B cell (primary cell): Measurements from ENCODE around the gene PPP2CA. TPM values are rescaled to one million over a fixed set of nuclear protein-coding genes. Genes with fewer than 3 reads are reported as not detected.

Source experiments
- ATAC-seq: fragments of 200-7000 bp; cut with Tn5 transposase; one replicate; pipeline ENCODE4 v1.10.0; 2021; ENCODE audit warnings: low read depth, mild to moderate bottlenecking, moderate number of reproducible peaks, moderate library complexity
- CTCF ChIA-PET: fragments of 350-600 bp; sonication (Branson Sonifier 250); formaldehyde crosslinking; loops from one replicate; lab custom pipeline; 2021; ENCODE audit warnings: antibody characterized with exemption, inconsistent platforms; lab: Charles Lee
- POLR2A ChIA-PET: fragments of 350-600 bp; sonication (Branson Sonifier 250); formaldehyde crosslinking; loops from one replicate; lab custom pipeline; 2021; ENCODE audit warnings: antibody characterized with exemption; lab: Charles Lee
- DNase-seq: peaks from one replicate; pipeline ENCODE4 v3.0.0; 2013
- H2AFZ ChIP-seq: 2 replicates; pipeline ENCODE4 v1.6.1; 2012; ENCODE audit warnings: mild to moderate bottlenecking, low read depth, low read length; ENCODE audit not compliant: insufficient read depth, poor library complexity, severe bottlenecking
- H3K27ac ChIP-seq, 2 donors: 1 replicate in 1 of 2; 2 replicates in 1 of 2; pipeline ENCODE4 v1.5.1; 2012 to 2013; ENCODE audit warnings: low read length in 2 of 2, mild to moderate bottlenecking in 2 of 2, moderate library complexity in 1 of 2
- H3K27me3 ChIP-seq, 4 experiments: fragments of 200-600 bp in 1 of 4; sonication (generic) in 1 of 4; replicated peaks in 1 of 4; 1 replicate in 2 of 4; 2 replicates in 2 of 4; pipeline versions ENCODE4 v1.6.1 to v1.7.0; 2013 to 2016; ENCODE audit warnings: low read length in 3 of 4, mild to moderate bottlenecking in 2 of 4, mixed read lengths in 1 of 4, moderate library complexity in 1 of 4; ENCODE audit not compliant: insufficient read depth in 4 of 4, control insufficient read depth in 3 of 4; ENCODE audit errors: control extremely low read depth in 1 of 4
- H3K36me3 ChIP-seq, 2 experiments: replicated peaks in 1 of 2; 1 replicate in 1 of 2; 2 replicates in 1 of 2; pipeline versions ENCODE4 v1.6.1 to v1.7.1; 2013; ENCODE audit warnings: low read length in 1 of 2; ENCODE audit not compliant: insufficient read depth in 2 of 2, control insufficient read depth in 1 of 2; ENCODE audit errors: control extremely low read depth in 1 of 2, extremely low read depth in 1 of 2
- H3K4me1 ChIP-seq, 2 donors: fragments of 200-600 bp in 1 of 2; sonication (generic) in 1 of 2; 1 replicate in 1 of 2; 2 replicates in 1 of 2; pipeline versions ENCODE4 v1.5.1 to v1.6.1; 2013 to 2017; ENCODE audit warnings: low read length in 2 of 2; ENCODE audit not compliant: control insufficient read depth in 2 of 2, insufficient read depth in 2 of 2
- H3K4me2 ChIP-seq: replicated peaks from 2 replicates; pipeline ENCODE3; 2012; ENCODE audit warnings: mild to moderate bottlenecking, low read depth, low read length; ENCODE audit not compliant: poor library complexity, severe bottlenecking
- H3K4me3 ChIP-seq, 5 experiments: fragments of 200-600 bp in 1 of 5; sonication (generic) in 1 of 5; 1 replicate in 3 of 5; 2 replicates in 2 of 5; pipeline versions ENCODE4 v1.5.1 to v1.7.0; 2011 to 2016; ENCODE audit warnings: low read length in 4 of 5, mild to moderate bottlenecking in 4 of 5, low read depth in 2 of 5, control low read depth in 1 of 5, moderate library complexity in 1 of 5; ENCODE audit not compliant: insufficient read depth in 1 of 5; ENCODE audit errors: control extremely low read depth in 1 of 5, extremely low read depth in 1 of 5
- H3K79me2 ChIP-seq: fragments of 200-600 bp; sonication (generic); one replicate; pipeline ENCODE4 v1.6.0; 2016; ENCODE audit warnings: low read length; ENCODE audit not compliant: control insufficient read depth, insufficient read depth
- H3K9ac ChIP-seq: fragments of 200-600 bp; sonication (generic); 2 replicates; pipeline ENCODE4 v1.6.1; 2017; ENCODE audit warnings: mild to moderate bottlenecking, low read length, moderate library complexity
- H3K9me3 ChIP-seq, 3 donors: one replicate each; pipeline versions ENCODE4 v1.6.1 to v1.7.1; 2013; ENCODE audit warnings: low read length in 2 of 3; ENCODE audit not compliant: control insufficient read depth in 2 of 3, insufficient read depth in 1 of 3; ENCODE audit errors: control extremely low read depth in 1 of 3
- H4K20me1 ChIP-seq: 2 replicates; pipeline ENCODE4 v1.6.0; 2012; ENCODE audit warnings: mild to moderate bottlenecking, low read length; ENCODE audit not compliant: insufficient read depth, control insufficient read depth, poor library complexity, severe bottlenecking
- H3K27ac Mint-ChIP-seq: one replicate; pipeline ENCODE4 v1.8.0; 2021; ENCODE audit warnings: mixed read lengths
- H3K27me3 Mint-ChIP-seq: one replicate; pipeline ENCODE4 v1.8.0; 2021; ENCODE audit warnings: mixed read lengths
- H3K4me1 Mint-ChIP-seq: one replicate; pipeline ENCODE4 v1.8.0; 2021; ENCODE audit warnings: mixed read lengths
- H3K4me3 Mint-ChIP-seq: one replicate; pipeline ENCODE4 v1.8.0; 2021; ENCODE audit warnings: mixed read lengths
- H3K9me3 Mint-ChIP-seq: one replicate; pipeline ENCODE4 v1.8.0; 2022; ENCODE audit warnings: mixed read lengths; ENCODE audit not compliant: insufficient read depth
- EZH2 ChIP-seq: IDR thresholded peaks from 2 replicates; pipeline ENCODE4 v1.6.1; 2012; ENCODE audit warnings: borderline replicate concordance, low read depth, mild to moderate bottlenecking, moderate library complexity, low read length; ENCODE audit not compliant: insufficient read depth, poor library complexity, severe bottlenecking
- WGBS: methylation state at CpG from one replicate; pipeline ENCODE4 v1.1.5; 2013; ENCODE audit warnings: missing lambda C conversion rate; ENCODE audit not compliant: insufficient coverage; 5-methylcytosine and 5-hydroxymethylcytosine counted together
- intact Hi-C: fragments of 100-400 bp; cut with micrococcal nuclease; formaldehyde crosslinking; loops from one replicate; pipeline ENCODE4 v1.10.0; 2022
- polyA plus RNA-seq: library from polyadenylated mRNA; depleted of rRNA; stranded (reverse); fragments of >200 nt; gene quantifications from 2 replicates; pipeline ENCODE4 v1.2.3, GENCODE V29; 2012
- total RNA-seq, 2 donors: library from RNA; stranded (reverse); fragments of 120-200 nt in 1 of 2; gene quantifications; 1 replicate in 1 of 2; 2 replicates in 1 of 2; pipeline versions ENCODE4 v1.2.3 to v1.2.4, GENCODE V29; 2013 to 2022
- TF ChIP-seq, protein P1 (sequence below): fragments of 200-600 bp; IDR thresholded peaks from one replicate; pipeline ENCODE4 v1.8.0; 2022; ENCODE audit warnings: antibody characterized with exemption, mild to moderate bottlenecking

Gene PPP2CA
- total and polyA plus RNA-seq, 2 donors (not counting 1 experiment from before 2014, with no cell fraction given): 82.3 to 86.2 TPM

DNA sequence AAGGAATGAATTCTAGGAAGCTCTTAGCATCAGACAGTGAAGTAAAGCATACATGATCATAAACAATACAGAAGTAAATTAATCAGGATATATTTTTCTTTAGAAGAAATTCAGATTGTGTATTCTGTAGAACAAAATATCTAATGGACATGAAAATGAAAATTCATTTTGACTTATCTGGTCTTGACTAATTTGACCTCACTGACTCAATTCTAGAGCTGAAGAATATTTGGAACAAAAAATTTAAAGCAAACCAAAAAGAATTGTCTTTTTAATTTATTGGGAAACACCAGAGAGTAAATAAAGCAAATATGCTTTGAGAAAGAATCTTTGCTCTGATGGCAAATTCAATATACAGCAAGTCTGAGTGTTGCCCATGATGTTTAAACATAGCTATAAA is 2.8 kb upstream of the PPP2CA start:
- Mint-ChIP-seq H3K9me3 (no peaks in the 10 kb centered on the region), H3K4me1 (peaks cover 28% of the 10 kb centered on the region), H3K4me3 (no peak overlapping the region), H3K27me3 (no peaks in the 10 kb centered on the region), H3K27ac (no peak overlapping the region)
- no peak overlapping the region for H3K27ac ChIP-seq
- H3K9ac ChIP-seq: no peak overlapping the region
- H3K4me2 ChIP-seq: no peak overlapping the region
- no peak for DNase-seq
- H3K4me3 ChIP-seq: no peak overlapping the region
- TF ChIP-seq EZH2: no peak
- TF ChIP-seq, protein P1, sequence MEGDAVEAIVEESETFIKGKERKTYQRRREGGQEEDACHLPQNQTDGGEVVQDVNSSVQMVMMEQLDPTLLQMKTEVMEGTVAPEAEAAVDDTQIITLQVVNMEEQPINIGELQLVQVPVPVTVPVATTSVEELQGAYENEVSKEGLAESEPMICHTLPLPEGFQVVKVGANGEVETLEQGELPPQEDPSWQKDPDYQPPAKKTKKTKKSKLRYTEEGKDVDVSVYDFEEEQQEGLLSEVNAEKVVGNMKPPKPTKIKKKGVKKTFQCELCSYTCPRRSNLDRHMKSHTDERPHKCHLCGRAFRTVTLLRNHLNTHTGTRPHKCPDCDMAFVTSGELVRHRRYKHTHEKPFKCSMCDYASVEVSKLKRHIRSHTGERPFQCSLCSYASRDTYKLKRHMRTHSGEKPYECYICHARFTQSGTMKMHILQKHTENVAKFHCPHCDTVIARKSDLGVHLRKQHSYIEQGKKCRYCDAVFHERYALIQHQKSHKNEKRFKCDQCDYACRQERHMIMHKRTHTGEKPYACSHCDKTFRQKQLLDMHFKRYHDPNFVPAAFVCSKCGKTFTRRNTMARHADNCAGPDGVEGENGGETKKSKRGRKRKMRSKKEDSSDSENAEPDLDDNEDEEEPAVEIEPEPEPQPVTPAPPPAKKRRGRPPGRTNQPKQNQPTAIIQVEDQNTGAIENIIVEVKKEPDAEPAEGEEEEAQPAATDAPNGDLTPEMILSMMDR: no peak
- H2AFZ ChIP-seq: no peak overlapping the region
- ChIA-PET POLR2A (interaction anchor here (0.7 kb wide), 1 partner anchor 34 kb away, joined by 3 read pairs; no protein-coding TSS in a partner anchor), CTCF (interaction anchor here (0.9 kb wide), 1 partner anchor 188 kb away, joined by 4 read pairs; no protein-coding TSS in a partner anchor)
- H3K27me3 ChIP-seq: no peaks in the 10 kb centered on the region
- peaks cover 27% of the 10 kb centered on the region for H3K79me2 ChIP-seq
- peaks cover 0 to 6% of the 10 kb centered on the region in 2 experiments for H3K36me3 ChIP-seq
- intact Hi-C loops: loop anchor here (5.0 kb wide), 1 partner anchor 529 kb away; the partner anchor contains the start of gene DDX46
- H4K20me1 ChIP-seq: no peaks in the 10 kb centered on the region
- peaks cover 13 to 15% of the 10 kb centered on the region in 2 donors for H3K4me1 ChIP-seq
- no peak for ATAC-seq
- no peaks in the 10 kb centered on the region for H3K9me3 ChIP-seq

DNA sequence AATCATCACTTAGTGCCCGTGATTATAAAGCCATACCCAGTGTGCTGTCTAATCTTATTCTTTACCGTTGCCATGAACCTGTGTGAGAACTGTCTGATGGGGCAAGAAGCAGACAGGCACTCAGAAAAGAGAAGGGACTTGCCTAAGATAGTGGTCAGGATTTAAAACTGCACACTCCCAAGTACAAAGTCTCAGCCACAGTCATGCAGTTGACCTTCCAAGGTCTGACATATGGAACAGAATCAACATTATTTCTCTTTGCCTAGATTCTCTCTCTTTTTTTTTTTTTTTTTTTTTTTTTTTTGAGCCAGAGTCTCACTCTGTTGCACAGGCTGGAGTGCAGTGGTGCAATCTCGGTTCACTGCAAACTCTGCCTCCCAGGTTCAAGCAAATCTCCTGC is 1.9 kb upstream of the PPP2CA start:
- H3K4me1 ChIP-seq: peaks cover 18 to 20% of the 10 kb centered on the region in 2 donors
- Mint-ChIP-seq H3K4me3 (peak overlapping the region; percentile 94), H3K9me3 (no peaks in the 10 kb centered on the region), H3K27ac (peak overlapping the region; percentile 99), H3K4me1 (peaks cover 35% of the 10 kb centered on the region), H3K27me3 (no peaks in the 10 kb centered on the region)
- ATAC-seq (no peak), DNase-seq (no peak)
- no peaks in the 10 kb centered on the region for H4K20me1 ChIP-seq
- H3K4me3 ChIP-seq: no peak overlapping the region
- WGBS: 92% methylated on average over 2 of the region's 3 CpGs
- no peak overlapping the region for H3K27ac ChIP-seq
- intact Hi-C loops: loop anchor here (2.0 to 5.0 kb wide), 3 partner anchors 219 to 530 kb away; partner anchors contain the start of genes DDX46 and SAR1B
- ChIA-PET CTCF (interaction anchor here (1.8 to 3.3 kb wide), 2 partner anchors 44 to 184 kb away, joined by 5 to 15 read pairs; partner anchors contain the start of gene CDKN2AIPNL), POLR2A (no interaction called here)
- H3K9me3 ChIP-seq: no peaks in the 10 kb centered on the region
- H3K36me3 ChIP-seq: peaks cover 1 to 7% of the 10 kb centered on the region in 2 experiments
- H2AFZ ChIP-seq: no peak overlapping the region
- H3K79me2 ChIP-seq: peaks cover 35% of the 10 kb centered on the region
- no peak overlapping the region for H3K4me2 ChIP-seq
- H3K9ac ChIP-seq: no peak overlapping the region
- TF ChIP-seq, protein P1: no peak
- TF ChIP-seq EZH2: no peak
- no peaks in the 10 kb centered on the region for H3K27me3 ChIP-seq
